H9 (cell line): ENCODE results near the gene OR14I1. TPM values are rescaled to one million over a fixed set of nuclear protein-coding genes. Genes with fewer than 3 reads are reported as not detected.

Experiments
- DNase-seq: peaks from one replicate; pipeline ENCODE4 v3.0.0-alpha.2; 2017
- H2AFZ ChIP-seq: one replicate; pipeline ENCODE4 v1.6.1; 2013; ENCODE audit warnings: mild to moderate bottlenecking, low read length, control low read depth, moderate library complexity
- H2AK5ac ChIP-seq: 2 replicates; pipeline ENCODE4 v1.6.1; 2013; ENCODE audit warnings: low read length, control low read depth, mixed read lengths; ENCODE audit not compliant: insufficient read length
- H2BK120ac ChIP-seq: one replicate; pipeline ENCODE4 v1.6.1; 2013; ENCODE audit warnings: low read depth, mild to moderate bottlenecking, low read length, control low read depth, inconsistent platforms; ENCODE audit not compliant: poor library complexity, severe bottlenecking
- H2BK12ac ChIP-seq: 2 replicates; pipeline ENCODE4 v1.6.1; 2013; ENCODE audit warnings: low read length, control low read depth, mixed read lengths, low read depth; ENCODE audit not compliant: insufficient read length
- H2BK15ac ChIP-seq: 2 replicates; pipeline ENCODE4 v1.6.1; 2013; ENCODE audit warnings: low read depth, low read length, control low read depth
- H2BK20ac ChIP-seq: one replicate; pipeline ENCODE4 v1.6.1; 2013; ENCODE audit warnings: low read depth, mild to moderate bottlenecking, low read length, control low read depth, inconsistent platforms; ENCODE audit not compliant: poor library complexity, severe bottlenecking
- H2BK5ac ChIP-seq: 2 replicates; pipeline ENCODE4 v1.6.1; 2013; ENCODE audit warnings: low read length, control low read depth, mixed read lengths; ENCODE audit not compliant: insufficient read length
- H3K14ac ChIP-seq: 2 replicates; pipeline ENCODE4 v1.6.1; 2013; ENCODE audit warnings: low read length, control low read depth; ENCODE audit not compliant: insufficient read depth
- H3K18ac ChIP-seq: 2 replicates; pipeline ENCODE4 v1.6.1; 2013; ENCODE audit warnings: low read depth, mild to moderate bottlenecking, mixed read lengths, low read length, control low read depth; ENCODE audit not compliant: insufficient read length
- H3K23ac ChIP-seq: 2 replicates; pipeline ENCODE4 v1.6.1; 2013; ENCODE audit warnings: low read length, control low read depth, mixed read lengths, low read depth; ENCODE audit not compliant: insufficient read length
- H3K23me2 ChIP-seq: 2 replicates; pipeline ENCODE4 v1.6.1; 2013; ENCODE audit warnings: low read depth, mild to moderate bottlenecking, mixed read lengths, low read length, control low read depth; ENCODE audit not compliant: insufficient read length, poor library complexity, severe bottlenecking
- H3K27ac ChIP-seq: 2 replicates; pipeline ENCODE4 v1.5.1; 2013; ENCODE audit warnings: low read length, control low read depth, mixed read lengths, low read depth; ENCODE audit not compliant: insufficient read length
- H3K27me3 ChIP-seq: 2 replicates; pipeline ENCODE4 v1.6.1; 2013; ENCODE audit warnings: low read length, control low read depth, inconsistent platforms; ENCODE audit not compliant: insufficient read depth
- H3K4ac ChIP-seq: 2 replicates; pipeline ENCODE4 v1.6.1; 2013; ENCODE audit warnings: low read depth, mild to moderate bottlenecking, control low read depth, inconsistent platforms, low read length, moderate library complexity
- H3K4me1 ChIP-seq: 2 replicates; pipeline ENCODE4 v1.6.1; 2013; ENCODE audit warnings: low read length, control low read depth, inconsistent platforms; ENCODE audit not compliant: insufficient read depth
- H3K4me2 ChIP-seq: 2 replicates; pipeline ENCODE4 v1.6.1; 2013; ENCODE audit warnings: low read length, control low read depth, mixed read lengths; ENCODE audit not compliant: insufficient read length, insufficient read depth
- H3K56ac ChIP-seq: 2 replicates; pipeline ENCODE4 v1.6.1; 2013; ENCODE audit warnings: low read depth, mild to moderate bottlenecking, mixed read lengths, low read length, control low read depth; ENCODE audit not compliant: insufficient read length
- H3K79me1 ChIP-seq: 2 replicates; pipeline ENCODE4 v1.6.1; 2013; ENCODE audit warnings: low read depth, mild to moderate bottlenecking, moderate library complexity, low read length, control low read depth, inconsistent platforms; ENCODE audit not compliant: insufficient read depth, poor library complexity, severe bottlenecking
- H3K79me2 ChIP-seq: 2 replicates; pipeline ENCODE4 v1.6.1; 2013; ENCODE audit warnings: low read length, control low read depth, inconsistent platforms; ENCODE audit not compliant: insufficient read depth
- H3K9ac ChIP-seq: 2 replicates; pipeline ENCODE4 v1.6.1; 2013; ENCODE audit warnings: low read length, control low read depth, mixed read lengths; ENCODE audit not compliant: insufficient read length; ENCODE audit errors: extremely low read depth
- H3K9me3 ChIP-seq: one replicate; pipeline ENCODE4 v1.6.1; 2013; ENCODE audit warnings: low read depth, low read length, inconsistent platforms; ENCODE audit not compliant: control insufficient read depth
- H3T11ph ChIP-seq: one replicate; pipeline ENCODE4 v1.6.1; 2013; ENCODE audit warnings: mild to moderate bottlenecking, low read length, control low read depth, inconsistent platforms
- H4K20me1 ChIP-seq: one replicate; pipeline ENCODE4 v1.6.1; 2013; ENCODE audit not compliant: control insufficient read depth, insufficient read length, insufficient read depth
- H4K5ac ChIP-seq: 2 replicates; pipeline ENCODE4 v1.6.1; 2013; ENCODE audit warnings: low read depth, mild to moderate bottlenecking, mixed read lengths, low read length, control low read depth; ENCODE audit not compliant: insufficient read length
- H4K8ac ChIP-seq: replicated peaks from 2 replicates; pipeline ENCODE4 v1.6.1; 2013; ENCODE audit warnings: low read length, control low read depth, mixed read lengths, low read depth; ENCODE audit not compliant: insufficient read length
- H4K91ac ChIP-seq: 2 replicates; pipeline ENCODE4 v1.6.1; 2013; ENCODE audit warnings: low read depth, mild to moderate bottlenecking, moderate library complexity, mixed read lengths, low read length, control low read depth; ENCODE audit not compliant: insufficient read length
- H3K27ac Mint-ChIP-seq, 3 experiments: 2 replicates in 2 of 3; 3 replicates in 1 of 3; pipeline ENCODE4 v1.8.0; 2020 to 2021; ENCODE audit warnings: mixed read lengths in 3 of 3, mild to moderate bottlenecking in 1 of 3, moderate library complexity in 1 of 3
- H3K27me3 Mint-ChIP-seq: 2 replicates; pipeline ENCODE4 v1.8.0; 2021; ENCODE audit warnings: low read depth, mild to moderate bottlenecking, moderate library complexity, mixed read lengths
- H3K36me3 Mint-ChIP-seq, 3 experiments: 2 replicates in 2 of 3; 3 replicates in 1 of 3; pipeline ENCODE4 v1.8.0; 2020 to 2021; ENCODE audit warnings: low read depth in 3 of 3, mixed read lengths in 3 of 3; ENCODE audit not compliant: insufficient read depth in 1 of 3
- H3K4me1 Mint-ChIP-seq, 2 experiments: 2 replicates each; pipeline ENCODE4 v1.8.0; 2020; ENCODE audit warnings: mixed read lengths in 2 of 2
- H3K4me3 Mint-ChIP-seq, 2 experiments: 2 replicates in 1 of 2; 3 replicates in 1 of 2; pipeline ENCODE4 v1.8.0; 2020 to 2021; ENCODE audit warnings: mild to moderate bottlenecking in 2 of 2, mixed read lengths in 2 of 2, moderate library complexity in 1 of 2
- H3K9me3 Mint-ChIP-seq, 2 experiments: 2 replicates in 1 of 2; 3 replicates in 1 of 2; pipeline ENCODE4 v1.8.0; 2020; ENCODE audit warnings: mild to moderate bottlenecking in 2 of 2, mixed read lengths in 2 of 2, moderate library complexity in 1 of 2
- CTCF ChIP-seq: fragments of 200-600 bp; sonication (generic); conservative IDR thresholded peaks from 3 replicates; pipeline ENCODE4 v1.8.0; 2021; ENCODE audit warnings: antibody characterized with exemption, mild to moderate bottlenecking
- WGBS: extraction: QIAGEN DNeasy Blood & Tissue Kit; methylation state at CpG from one replicate; pipeline ENCODE4 v1.1.7; 2013; ENCODE audit warnings: missing lambda C conversion rate, low lambda C conversion rate, mixed read lengths; ENCODE audit not compliant: insufficient read length; ENCODE audit errors: extremely low coverage; 5-methylcytosine and 5-hydroxymethylcytosine counted together
- total RNA-seq: library from RNA; stranded (reverse); gene quantifications from 2 replicates; pipeline ENCODE4 v1.2.1, GENCODE V29; 2021

Gene OR14I1
- total RNA-seq, 1 experiment from 2014 or later: not detected

DNA sequence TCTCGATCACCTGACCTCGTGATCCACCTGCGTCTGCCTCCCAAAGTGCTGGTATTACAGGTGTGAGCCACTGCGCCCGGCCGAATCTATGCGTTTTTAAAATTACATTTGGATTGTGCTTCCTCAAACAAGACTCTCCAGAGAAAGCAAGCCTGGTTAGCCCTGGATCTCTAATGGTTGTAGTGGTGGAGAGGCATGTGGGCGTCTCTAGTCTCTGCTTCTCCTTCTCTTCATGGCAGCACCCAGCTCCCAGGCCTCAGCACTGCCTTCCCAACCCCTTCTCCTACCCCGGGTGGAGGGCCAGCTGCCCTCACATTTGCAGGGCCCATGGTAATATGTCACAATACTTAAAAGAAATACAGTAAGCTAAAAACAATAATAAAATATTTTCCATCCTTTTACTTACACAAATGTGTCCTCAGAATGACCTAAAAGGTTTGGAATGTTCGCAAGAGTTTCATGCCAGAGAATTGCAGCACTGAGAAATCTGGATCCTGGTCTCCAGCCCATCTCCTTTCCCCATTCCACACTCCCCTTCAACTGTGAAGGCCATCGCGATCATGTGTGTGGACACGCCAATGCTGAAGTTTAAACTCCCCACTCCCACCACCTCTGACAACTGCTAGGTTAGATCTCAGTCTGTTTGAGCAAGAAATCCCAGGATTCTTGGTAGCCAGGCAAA is 7.0 kb downstream of the OR14I1 start:
- peaks cover 84 to 89% of the 10 kb centered on the region in 2 experiments for H3K9me3 Mint-ChIP-seq
- Histone ChIP-seq H4K91ac (no peak overlapping the region), H4K20me1 (no peaks in the 10 kb centered on the region), H2AFZ (no peak overlapping the region), H3K4me1 (no peaks in the 10 kb centered on the region), H3K18ac (no peak overlapping the region), H2BK20ac (no peak overlapping the region), H3K14ac (no peak overlapping the region), H2BK15ac (no peak overlapping the region), H3K79me1 (no peaks in the 10 kb centered on the region), H3K23me2 (no peaks in the 10 kb centered on the region), H3K27me3 (no peaks in the 10 kb centered on the region), H2BK120ac (no peak overlapping the region), H3K4me2 (no peak overlapping the region), H3T11ph (no peak overlapping the region), H3K27ac (no peak overlapping the region), H3K4ac (no peak overlapping the region), H2BK12ac (no peak overlapping the region), H4K8ac (no peak overlapping the region), H3K9me3 (peaks cover 82% of the 10 kb centered on the region), H3K23ac (no peak overlapping the region), H3K79me2 (no peaks in the 10 kb centered on the region), H3K9ac (no peak overlapping the region), H4K5ac (no peak overlapping the region), H2BK5ac (no peak overlapping the region), H2AK5ac (no peak overlapping the region), H3K56ac (no peak overlapping the region)
- no peak for TF ChIP-seq CTCF
- H3K27me3 Mint-ChIP-seq: peaks cover 1% of the 10 kb centered on the region; the same call in 1 of the 2 replicates
- H3K36me3 Mint-ChIP-seq: peaks cover 12 to 35% (median 13%) of the 10 kb centered on the region in 3 experiments; a peak in 6 of 7 replicates
- no peak for DNase-seq
- WGBS: no CpG with 5 or more reads among the region's 13 CpGs
- no peak overlapping the region for H3K27ac Mint-ChIP-seq
- no peaks in the 10 kb centered on the region for H3K4me1 Mint-ChIP-seq
- H3K4me3 Mint-ChIP-seq: no peak overlapping the region
